GM18873 (cell line): ENCODE data around the gene HES4.
A peak's percentile ranks its signal among the peaks of the same experiment; 100 is the strongest.

Source experiments
- ATAC-seq: cut with Tn5 transposase; IDR thresholded peaks from one replicate; pipeline ENCODE4 v1.9.1; 2021; ENCODE audit warnings: mild to moderate bottlenecking, moderate library complexity, moderate number of reproducible peaks; ENCODE audit not compliant: unreplicated experiment, low FRiP score

HES4 gene

GRCh38 chr1:969260-969855 is 30.5 kb downstream of the HES4 start:
- ATAC-seq, result no peak

- no peak for ATAC-seq
These were observed 32.2 kb downstream of the HES4 start for GRCh38 chr1:967466-968343.

- no peak for ATAC-seq
These were observed 33.1 kb downstream of the HES4 start for GRCh38 chr1:966704-967300.

- ATAC-seq, result no peak
These were observed 33.7 kb downstream of the HES4 start, which contains the start of gene PLEKHN1 for GRCh38 chr1:966135-966703. Gene PLEKHN1 (plus strand): TSS chr1:966482. CDS start chr1:966532, 50 bp downstream.

DNA sequence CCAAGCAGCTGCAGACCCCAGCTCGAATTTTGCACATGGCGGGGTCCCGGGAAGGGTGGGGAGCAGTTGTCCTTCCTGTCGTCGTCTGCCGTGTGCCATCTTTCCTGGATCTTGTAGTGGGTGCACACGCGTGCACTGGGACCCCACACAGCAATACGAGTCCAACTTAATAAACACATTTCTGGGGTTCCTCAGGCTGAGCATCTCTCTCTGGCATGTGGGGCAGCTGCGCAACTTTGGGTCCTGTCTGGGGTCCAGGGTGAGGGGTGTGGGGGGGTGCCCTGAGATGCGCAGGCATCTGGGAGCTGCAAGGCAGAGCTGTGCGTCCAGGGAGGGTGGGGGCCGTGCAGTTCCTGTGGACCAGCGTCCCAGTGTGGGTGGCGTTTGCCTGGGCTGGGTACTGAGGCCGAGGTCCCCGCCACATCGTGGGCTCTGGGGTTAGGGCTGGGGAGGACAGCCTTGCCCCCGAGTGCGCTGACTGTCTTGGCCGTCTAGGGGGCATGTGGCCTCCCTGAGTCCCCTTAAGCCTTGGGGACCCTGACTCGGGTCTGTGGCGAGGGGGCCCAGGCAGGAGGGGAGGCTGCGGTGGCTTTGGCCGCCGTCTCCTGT is 34.3 kb downstream of the HES4 start:
- ATAC-seq, result no peak

- ATAC-seq, result no peak
These were observed 35.0 kb downstream of the HES4 start for GRCh38 chr1:964691-965525.

- ATAC-seq, result no peak
These were observed 36.0 kb downstream of the HES4 start for GRCh38 chr1:963746-964525.

DNA sequence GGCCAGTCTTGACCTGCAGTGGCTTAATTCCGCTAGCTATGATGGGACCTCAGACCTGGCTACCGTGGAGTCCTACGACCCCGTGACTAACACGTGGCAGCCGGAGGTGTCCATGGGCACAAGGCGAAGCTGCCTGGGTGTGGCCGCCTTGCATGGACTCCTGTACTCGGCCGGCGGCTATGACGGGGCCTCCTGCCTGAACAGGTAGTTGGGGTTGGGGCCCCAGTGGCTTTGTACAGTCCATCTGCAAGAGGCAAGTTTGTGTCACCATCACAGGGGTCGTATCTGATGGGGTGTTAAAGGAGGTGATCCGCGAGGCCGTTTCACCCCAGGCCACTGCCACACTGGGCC is 36.6 kb downstream of the HES4 start:
- no peak for ATAC-seq

DNA sequence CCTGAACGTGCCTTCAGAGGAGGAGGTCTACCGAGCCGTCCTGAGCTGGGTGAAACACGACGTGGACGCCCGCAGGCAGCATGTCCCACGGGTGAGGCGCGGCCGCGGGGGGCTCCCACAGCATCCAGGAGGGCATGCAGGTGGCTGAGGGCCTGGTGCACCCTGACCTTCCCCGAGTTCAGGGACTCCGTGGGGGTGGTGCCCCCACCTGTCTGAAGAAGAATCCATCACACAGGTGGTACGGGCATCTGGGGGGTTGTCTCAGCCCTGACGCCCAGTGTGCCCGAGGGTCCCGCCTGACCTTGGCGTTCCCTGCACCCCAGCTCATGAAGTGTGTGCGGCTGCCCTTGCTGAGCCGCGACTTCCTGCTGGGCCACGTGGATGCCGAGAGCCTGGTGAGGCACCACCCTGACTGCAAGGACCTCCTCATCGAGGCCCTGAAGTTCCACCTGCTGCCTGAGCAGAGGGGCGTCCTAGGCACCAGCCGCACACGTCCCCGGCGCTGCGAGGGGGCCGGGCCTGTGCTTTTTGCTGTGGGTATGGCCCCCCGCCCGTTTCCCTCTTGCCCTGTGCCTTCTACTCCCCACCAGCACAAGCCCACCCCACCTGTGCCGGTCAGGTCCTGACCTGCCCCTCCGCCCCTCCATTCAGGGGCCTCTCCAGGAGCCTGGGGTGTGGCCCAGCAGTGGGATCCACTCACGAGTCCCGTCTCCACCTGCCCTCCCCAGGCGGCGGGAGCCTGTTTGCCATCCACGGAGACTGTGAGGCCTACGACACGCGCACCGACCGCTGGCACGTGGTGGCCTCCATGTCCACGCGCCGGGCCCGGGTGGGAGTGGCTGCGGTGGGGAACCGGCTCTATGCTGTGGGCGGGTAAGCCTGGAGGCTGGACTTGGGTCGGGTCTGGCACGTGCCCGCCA is 37.3 kb downstream of the HES4 start:
- no peak for ATAC-seq

- ATAC-seq, result no peak
These were observed 38.7 kb downstream of the HES4 start for GRCh38 chr1:961132-961669.

- ATAC-seq, result no peak
These were observed 39.4 kb downstream of the HES4 start, which contains the start of gene KLHL17 for GRCh38 chr1:960363-961131. Gene KLHL17 (plus strand): TSS chr1:960584. CDS start chr1:960694, 110 bp downstream.

GRCh38 chr1:959731-960362 is 40.0 kb downstream of the HES4 start:
- ATAC-seq, result no peak

DNA sequence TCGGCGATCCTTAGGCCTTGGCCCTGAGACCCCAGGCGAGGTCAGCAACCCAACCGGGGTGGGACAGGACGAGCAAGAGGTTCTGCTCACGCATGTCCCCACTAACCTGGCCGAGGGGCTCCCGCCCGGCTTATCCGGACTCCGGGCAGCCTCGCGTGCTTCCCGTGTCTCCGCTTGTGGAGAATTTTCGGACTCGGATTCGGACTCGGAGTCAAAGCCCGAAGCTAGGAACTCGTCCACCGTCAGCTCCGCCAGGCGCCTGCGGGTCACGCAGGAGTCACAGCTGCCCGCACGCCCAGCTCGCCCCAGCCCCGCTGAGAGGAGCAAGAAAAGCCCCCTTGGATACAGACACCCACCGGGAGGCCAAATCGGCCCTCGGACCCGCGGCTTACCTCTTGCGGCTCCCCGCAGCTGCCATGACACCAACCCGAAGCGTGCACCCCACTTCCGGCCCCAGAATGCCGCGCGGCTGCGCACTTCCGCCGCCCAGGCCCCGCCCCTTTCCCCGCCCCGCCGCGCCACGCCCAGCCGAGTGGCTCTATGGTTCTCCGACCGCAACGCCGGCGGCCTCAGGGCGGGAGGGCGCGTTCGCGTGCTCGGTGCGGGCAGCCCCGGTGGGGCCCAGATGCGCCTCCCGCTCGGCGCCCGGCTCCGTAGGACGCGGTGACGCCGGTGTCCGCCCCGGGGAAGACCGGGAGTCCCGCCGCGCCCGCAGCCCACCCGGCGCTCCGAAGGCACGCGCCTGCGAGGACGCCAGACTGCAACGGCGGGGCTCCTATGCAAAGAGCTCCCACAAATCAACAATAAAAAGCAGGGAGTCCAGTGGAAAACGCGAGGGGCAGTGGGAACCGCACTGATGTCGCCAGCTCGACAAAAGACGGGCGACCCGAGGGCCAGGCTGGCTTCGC is 40.8 kb downstream of the HES4 start, which contains the start of gene NOC2L:
Gene NOC2L, minus strand, starts transcription at position 434 of the 908 bp plus-strand sequence. Its CDS starts 16 bp downstream, at position 418.
- ATAC-seq, result peak; percentile 52

DNA sequence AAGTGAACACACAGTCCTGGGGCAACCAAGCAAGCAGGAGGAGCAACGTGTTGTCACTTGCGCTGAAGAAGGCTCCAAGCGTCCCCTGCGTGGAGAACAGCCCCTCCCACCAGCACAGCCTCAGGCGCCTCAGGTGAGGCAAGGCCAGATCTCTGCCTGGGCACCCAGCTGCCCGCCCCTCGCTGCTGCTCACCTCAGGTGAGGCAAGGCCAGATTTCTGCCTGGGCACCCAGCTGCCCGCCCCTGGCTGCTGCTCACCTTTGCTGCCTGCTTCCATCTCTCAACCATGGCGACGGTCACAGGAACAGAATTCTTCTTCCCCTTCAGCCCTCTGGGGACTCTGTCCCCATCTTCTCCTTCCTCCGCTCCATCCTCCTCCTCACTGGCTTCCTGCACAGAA is 43.3 kb downstream of the HES4 start:
- no peak for ATAC-seq

DNA sequence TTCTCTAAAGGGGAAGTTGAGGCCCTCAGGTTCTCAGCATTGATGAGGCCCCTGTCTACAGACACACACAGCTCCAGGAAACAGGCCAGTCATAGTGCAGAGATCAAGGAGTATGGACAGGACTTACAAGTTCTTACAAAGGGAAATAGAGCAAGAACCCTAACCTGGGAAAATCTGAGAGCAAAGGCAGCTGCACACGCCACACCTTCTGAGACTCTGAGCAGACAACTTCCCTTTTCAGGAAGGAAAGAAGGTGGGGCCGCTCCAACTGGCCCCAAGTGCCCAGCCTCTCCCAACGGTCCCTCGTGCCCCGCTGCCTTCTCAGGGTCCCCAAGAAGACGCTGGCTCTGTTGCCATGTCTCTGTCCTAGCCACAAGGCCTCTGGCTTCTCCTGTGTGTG is 44.4 kb downstream of the HES4 start:
- ATAC-seq, result no peak
